ENCODE data around the gene LCORL.
"Not testable (repeated sequence)": the region's sequence is repeated elsewhere in the genome, so short reads cannot be mapped to it uniquely, and the experiment has no call there.

The LCORL gene

GRCh38 chr4:18014269-18014668, 7.3 kb downstream of the LCORL start:
- peak; percentile 16 for DNase-seq

GRCh38 chr4:18012807-18013462, 8.6 kb downstream of the LCORL start:
- DNase-seq, result no peak

DNA sequence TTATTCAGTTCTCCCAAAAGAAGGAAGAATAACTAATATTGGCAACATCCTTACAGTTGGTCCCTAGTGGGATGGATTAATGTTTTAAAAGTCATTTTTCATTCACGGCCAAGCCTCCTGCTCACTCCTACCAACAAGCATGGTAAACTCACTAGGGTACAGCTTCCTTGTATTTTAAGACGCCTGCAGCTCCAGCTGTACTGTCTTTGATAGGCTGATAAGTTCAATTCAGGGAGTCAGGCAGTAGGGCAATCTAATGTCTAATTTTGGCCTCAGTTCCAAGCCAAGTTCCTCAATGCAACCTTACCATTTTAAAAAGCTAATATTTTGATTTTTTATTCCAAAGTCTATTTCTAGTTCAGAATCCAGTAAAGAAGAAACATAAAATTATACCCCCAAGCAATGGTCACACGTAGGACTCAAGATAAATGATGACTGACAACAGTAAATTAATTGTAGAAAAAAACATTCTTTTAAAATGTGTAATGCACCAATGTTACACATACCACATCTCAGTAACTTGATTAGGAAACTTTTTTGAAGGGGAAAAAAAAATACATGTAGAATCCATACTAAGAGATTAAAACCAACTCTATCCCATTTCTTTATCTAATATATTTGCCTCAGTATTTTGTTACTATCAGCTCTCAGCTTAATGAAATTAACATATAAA, 9.3 kb downstream of the LCORL start:
- no peak for DNase-seq

- DNase-seq, result no peak
These were observed 13.9 kb downstream of the LCORL start for GRCh38 chr4:18007625-18008024.

GRCh38 chr4:18006432-18006831, 15.1 kb downstream of the LCORL start:
- DNase-seq, result not testable (repeated sequence)

DNA sequence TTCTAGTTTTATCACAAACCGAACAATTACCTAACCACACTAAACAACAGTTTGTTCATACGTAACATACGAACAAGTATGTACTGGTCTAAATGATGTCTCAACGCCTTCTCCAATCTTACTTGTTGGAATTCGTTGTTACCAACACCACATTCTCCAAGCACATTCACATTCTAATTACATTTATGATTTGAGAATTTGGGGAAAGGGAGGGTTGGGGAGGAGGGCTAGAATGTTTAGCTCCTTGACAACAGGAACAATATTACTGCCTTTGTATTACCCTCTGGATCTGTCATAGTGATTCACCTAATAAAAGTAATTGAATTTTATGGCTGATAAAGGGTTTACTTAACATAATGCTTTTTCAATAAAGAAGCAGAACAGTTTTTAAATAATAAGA, 24.4 kb downstream of the LCORL start:
- DNase-seq, result no peak

- DNase-seq, result no peak
These were observed 26.4 kb downstream of the LCORL start for GRCh38 chr4:17995165-17995564.

GRCh38 chr4:17985832-17986231, 35.7 kb downstream of the LCORL start:
- no peak for DNase-seq

DNA sequence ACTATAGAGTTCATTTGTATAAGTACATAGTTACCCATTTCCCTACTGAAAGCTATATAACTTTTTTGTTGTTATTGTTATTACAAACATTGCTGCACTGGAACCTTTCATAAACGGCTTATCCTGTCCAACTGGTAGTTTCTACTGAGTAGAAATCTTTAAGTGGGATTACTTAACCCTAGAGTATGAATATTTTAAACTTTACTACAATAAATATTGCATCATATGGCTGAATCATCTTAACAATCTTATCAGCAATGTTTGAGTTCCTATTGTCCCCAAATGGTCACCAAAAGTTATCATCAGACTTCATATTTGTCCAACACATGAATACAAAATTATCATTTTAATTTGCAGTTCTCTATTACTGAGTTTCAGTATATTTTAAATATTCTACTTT, 40.5 kb downstream of the LCORL start:
- no peak for DNase-seq

GRCh38 chr4:17968721-17969120, 52.8 kb downstream of the LCORL start:
- no peak for DNase-seq

DNA sequence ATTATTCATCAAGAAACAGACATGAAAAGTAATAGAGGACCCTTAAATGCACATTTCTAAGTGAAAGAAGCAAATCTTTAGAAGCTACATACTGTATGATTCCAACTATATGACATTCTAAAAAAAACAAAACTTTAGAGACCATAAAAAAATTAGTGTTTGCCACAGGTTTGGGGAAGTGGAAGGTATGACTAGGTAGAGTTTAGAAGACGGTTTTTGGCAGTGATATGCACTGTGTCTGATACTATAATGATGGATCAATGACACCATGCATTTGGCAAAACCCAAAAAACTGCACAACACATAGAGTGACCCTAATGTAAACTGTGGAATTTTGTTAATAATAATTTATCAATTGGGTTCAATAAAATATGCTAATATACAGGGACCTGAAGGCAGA, 54.5 kb downstream of the LCORL start:
- no peak for DNase-seq

- DNase-seq, result no peak
These were observed 55.2 kb downstream of the LCORL start for GRCh38 chr4:17966312-17966711.

- no peak for DNase-seq
These were observed 57.0 kb downstream of the LCORL start for GRCh38 chr4:17964576-17964975.

DNA sequence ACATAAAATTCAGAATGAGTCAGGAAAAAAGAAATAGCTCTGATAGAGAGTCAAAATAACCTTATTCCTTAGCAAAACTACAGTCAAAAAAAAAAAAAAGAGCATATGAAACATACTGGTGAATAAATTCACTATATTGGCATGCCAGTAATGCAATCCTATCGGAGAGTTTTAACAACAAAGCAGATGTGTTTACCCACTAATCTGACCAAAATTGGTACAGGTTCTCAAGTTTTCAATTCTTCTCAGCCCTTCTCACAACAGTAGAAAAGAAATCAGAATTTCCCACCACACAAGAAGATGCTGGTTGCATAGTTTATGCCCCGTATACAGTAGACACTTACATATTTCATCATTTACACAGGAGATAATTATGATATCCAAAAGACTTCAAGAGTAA, 59.4 kb downstream of the LCORL start:
- no peak for DNase-seq

DNA sequence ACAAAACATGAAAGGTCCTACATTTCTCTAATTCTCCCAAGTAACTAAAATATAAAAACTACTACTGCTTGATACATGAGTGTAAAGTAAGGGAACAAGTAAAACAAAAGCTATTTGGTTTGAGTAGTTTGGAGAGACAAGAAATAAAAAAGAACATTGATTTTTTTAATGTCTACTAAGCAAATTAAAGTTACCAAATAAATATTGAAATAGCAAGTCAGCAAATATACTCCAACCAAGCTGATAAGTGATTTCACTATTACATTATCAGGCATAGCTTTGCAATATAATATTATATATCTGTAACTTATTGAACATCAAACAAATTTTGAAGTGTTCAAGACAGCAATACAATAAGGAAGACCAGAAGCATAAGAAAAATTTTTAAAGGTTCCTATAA, 60.3 kb downstream of the LCORL start:
- no peak for DNase-seq

DNA sequence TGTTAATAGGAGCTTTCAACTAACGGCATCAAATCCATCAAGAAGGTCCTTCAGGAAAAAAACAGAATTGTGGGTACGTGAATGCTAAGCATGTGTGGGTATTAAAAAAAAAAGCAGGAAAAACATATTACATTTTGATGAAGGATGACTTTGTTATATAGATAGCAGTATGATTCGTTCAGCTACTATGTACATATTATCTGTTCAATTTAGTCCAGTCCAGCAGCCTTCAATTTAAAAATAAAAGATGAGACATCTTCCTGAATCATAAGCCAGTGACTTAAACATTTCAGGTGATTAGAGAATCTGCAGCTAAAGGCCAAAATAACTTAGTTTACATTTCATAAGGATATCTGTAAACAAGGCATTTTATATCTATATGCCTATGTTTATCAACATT, 63.4 kb downstream of the LCORL start:
- no peak for DNase-seq

- DNase-seq, result no peak
These were observed 63.9 kb downstream of the LCORL start for GRCh38 chr4:17957688-17958087.

- no peak for DNase-seq
These were observed 65.3 kb downstream of the LCORL start for GRCh38 chr4:17956245-17956644.

GRCh38 chr4:17945303-17945702, 76.3 kb downstream of the LCORL start:
- DNase-seq, result no peak

- DNase-seq, result no peak
These were observed 79.8 kb downstream of the LCORL start for GRCh38 chr4:17941731-17942130.

DNA sequence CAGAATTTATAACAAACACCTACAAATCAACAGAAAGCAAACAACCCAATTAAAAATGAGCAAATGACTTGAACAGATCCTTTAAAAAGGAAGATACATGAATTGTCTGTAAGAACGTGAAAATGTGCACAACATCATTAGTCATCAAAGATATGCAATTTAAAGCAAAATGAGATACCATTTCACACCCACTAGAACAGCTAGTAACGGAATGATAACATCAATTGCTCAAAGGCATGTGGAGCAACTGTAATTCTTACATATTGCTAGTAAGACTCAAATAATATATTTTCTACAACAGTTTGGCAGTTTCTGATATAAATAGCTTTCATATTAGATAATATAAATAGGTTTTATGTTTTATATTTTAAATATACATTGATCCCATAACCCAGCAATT, 82.5 kb downstream of the LCORL start:
- no peak for DNase-seq

DNA sequence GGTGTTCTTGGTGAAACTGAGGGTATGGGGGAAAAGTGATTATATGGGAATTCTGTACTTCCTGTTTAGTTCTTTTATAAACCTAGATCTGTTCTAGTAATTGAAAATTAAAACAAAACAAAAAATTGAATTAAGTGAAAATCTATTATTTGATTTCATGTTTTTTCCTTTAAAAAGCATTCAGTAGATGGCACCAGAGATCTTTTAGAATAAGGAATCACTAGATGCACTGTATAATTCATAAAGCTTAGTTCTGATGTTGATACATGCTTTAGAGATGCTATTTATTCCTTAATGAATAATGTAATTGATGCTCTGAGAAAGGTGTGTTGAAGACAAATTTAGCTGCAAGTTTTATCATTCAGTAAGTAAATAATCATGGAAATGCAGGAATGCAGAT, 87.3 kb downstream of the LCORL start:
- DNase-seq, result no peak

DNA sequence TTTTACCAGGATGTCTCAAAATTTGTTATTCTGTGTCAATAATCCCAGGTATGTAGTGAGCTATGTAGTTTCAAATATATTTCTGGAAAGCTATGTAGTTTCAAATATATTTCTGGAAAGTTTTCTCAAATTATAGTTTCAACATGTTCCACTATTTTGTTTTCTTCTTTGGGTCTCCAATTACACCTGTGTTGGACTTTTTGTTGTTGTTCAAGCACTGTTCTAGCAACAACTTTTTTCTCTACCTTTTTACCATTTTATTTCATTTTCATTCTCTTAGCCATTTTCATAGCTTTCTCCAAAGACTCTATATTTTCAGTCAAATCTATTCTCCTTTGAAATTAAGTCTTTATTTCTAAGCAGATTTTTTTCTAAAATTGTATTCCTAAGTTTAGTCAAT, 88.4 kb downstream of the LCORL start:
- no peak for DNase-seq

DNA sequence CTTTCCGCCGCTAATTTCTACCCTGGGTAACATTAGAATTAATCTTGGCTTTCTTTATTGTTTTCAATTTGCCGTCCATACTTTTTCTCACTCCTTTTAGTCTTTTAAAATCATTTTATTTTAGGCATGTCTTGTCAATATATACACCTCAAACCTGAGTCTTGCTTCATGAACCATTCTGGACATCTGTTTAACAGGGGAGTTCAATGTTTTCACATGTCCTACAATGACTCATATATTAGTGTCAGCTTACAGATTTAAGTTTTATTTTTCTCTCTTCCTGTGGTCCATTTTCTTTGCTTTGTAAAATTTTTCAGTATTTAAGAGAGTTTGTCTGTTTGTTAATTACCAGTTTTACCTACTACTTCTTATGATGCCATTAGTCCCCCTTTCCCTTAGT, 89.5 kb downstream of the LCORL start:
- no peak for DNase-seq

DNA sequence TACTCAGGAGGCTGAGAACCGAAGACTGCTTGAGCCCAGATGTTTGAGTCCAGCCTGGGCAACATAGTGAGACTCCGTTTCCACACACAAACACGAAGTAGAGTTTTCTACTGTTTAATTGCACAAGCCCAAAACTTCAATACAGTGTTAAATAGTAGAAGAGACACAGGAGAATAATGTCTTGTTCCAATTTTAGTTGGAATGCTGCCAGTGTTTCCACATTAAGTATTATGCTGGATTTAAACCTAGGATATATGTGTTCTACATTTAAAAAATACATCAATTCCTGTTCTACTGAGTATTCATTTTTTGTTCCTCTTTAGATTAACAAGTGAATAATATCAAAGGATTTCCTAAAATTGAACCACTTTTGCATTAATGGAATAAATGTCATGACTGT, 91.3 kb downstream of the LCORL start:
- no peak for DNase-seq
